Neural cell (in vitro differentiated cells): ENCODE measurements around the gene TCIRG1. TPM values are rescaled to one million over a fixed set of nuclear protein-coding genes. Genes with fewer than 3 reads are reported as not detected.

Experiments used
- H2AFZ ChIP-seq: fragments of 200-600, 300-800 bp; sonication (generic), shearing (Covaris generic); 2 replicates; pipeline ENCODE4 v1.6.0; 2014; ENCODE audit warnings: low read depth, mild to moderate bottlenecking, antibody characterized with exemption, low read length, moderate library complexity
- H3F3A ChIP-seq: fragments of 200-600 bp; shearing (Covaris generic); 2 replicates; pipeline ENCODE4 v1.6.1; 2016; ENCODE audit warnings: mild to moderate bottlenecking, moderate library complexity, mixed read lengths, antibody characterized with exemption, low read length; ENCODE audit not compliant: insufficient read depth, poor library complexity, severe bottlenecking
- H3K27ac ChIP-seq: fragments of 200-600, 300-800 bp; sonication (generic), shearing (Covaris generic); 2 replicates; pipeline ENCODE4 v1.5.1; 2014; ENCODE audit warnings: mild to moderate bottlenecking, low read length, moderate library complexity
- H3K27me3 ChIP-seq: fragments of 300-800, 200-600 bp; sonication (generic), shearing (Covaris generic); 2 replicates; pipeline ENCODE4 v1.6.0; 2014; ENCODE audit warnings: mild to moderate bottlenecking, low read depth, low read length, moderate library complexity; ENCODE audit not compliant: insufficient read depth
- H3K36me3 ChIP-seq: fragments of 300-800, 200-600 bp; sonication (generic), shearing (Covaris generic); 2 replicates; pipeline ENCODE4 v1.5.1; 2014; ENCODE audit warnings: mild to moderate bottlenecking, antibody characterized with exemption, low read length, moderate library complexity; ENCODE audit not compliant: insufficient read depth
- H3K4me2 ChIP-seq: fragments of 300-800, 200-600 bp; sonication (generic), shearing (Covaris generic); 2 replicates; pipeline ENCODE4 v1.6.0; 2014; ENCODE audit warnings: mild to moderate bottlenecking, low read length
- H3K4me3 ChIP-seq: fragments of 300-800, 200-600 bp; sonication (generic), shearing (Covaris generic); 2 replicates; pipeline ENCODE4 v1.5.1; 2014; ENCODE audit warnings: mild to moderate bottlenecking, low read length, moderate library complexity
- H3K79me2 ChIP-seq: fragments of 200-600 bp; shearing (Covaris generic); replicated peaks from 2 replicates; pipeline ENCODE4 v1.6.0; 2014; ENCODE audit warnings: mild to moderate bottlenecking, low read length, moderate library complexity; ENCODE audit not compliant: insufficient read depth
- H3K9ac ChIP-seq: fragments of 300-800, 200-600 bp; sonication (generic), shearing (Covaris generic); 2 replicates; pipeline ENCODE4 v1.6.1; 2016; ENCODE audit warnings: mild to moderate bottlenecking, low read length, mixed read lengths
- H3K9me2 ChIP-seq: fragments of 200-600 bp; shearing (Covaris generic); 2 replicates; pipeline ENCODE4 v1.6.1; 2016; ENCODE audit warnings: mild to moderate bottlenecking, low read length, mixed read lengths; ENCODE audit not compliant: insufficient read depth
- H3K9me3 ChIP-seq: fragments of 200-600, 300-800 bp; sonication (generic), shearing (Covaris generic); 2 replicates; pipeline ENCODE4 v1.6.1; 2016; ENCODE audit warnings: mild to moderate bottlenecking, mixed run types, low read length, moderate library complexity, mixed read lengths
- H4K20me1 ChIP-seq: fragments of 200-600 bp; shearing (Covaris generic); 2 replicates; pipeline ENCODE4 v1.6.1; 2016; ENCODE audit warnings: mild to moderate bottlenecking, mixed run types; ENCODE audit not compliant: insufficient read depth
- CTCF ChIP-seq: fragments of 450-650 bp; IDR thresholded peaks from 2 replicates; pipeline ENCODE4 v1.5.1; 2014; ENCODE audit warnings: antibody characterized with exemption, mild to moderate bottlenecking, moderate library complexity; ENCODE audit not compliant: poor library complexity, severe bottlenecking
- EP300 ChIP-seq: fragments of 450-650 bp; conservative IDR thresholded peaks from 2 replicates; pipeline ENCODE4 v1.6.1; 2014; ENCODE audit warnings: antibody characterized with exemption, mild to moderate bottlenecking, moderate library complexity; ENCODE audit not compliant: poor library complexity, severe bottlenecking
- EZH2 ChIP-seq: fragments of 200-600, 300-800 bp; shearing (Covaris generic), sonication (generic); IDR thresholded peaks from 2 replicates; pipeline ENCODE4 v1.6.1; 2014; ENCODE audit warnings: antibody characterized with exemption, low read length, borderline replicate concordance, mild to moderate bottlenecking; ENCODE audit not compliant: insufficient read depth, poor library complexity, severe bottlenecking
- MXI1 ChIP-seq: fragments of 450-650 bp; conservative IDR thresholded peaks from 2 replicates; pipeline ENCODE4 v1.6.1; 2014; ENCODE audit warnings: antibody characterized with exemption, mild to moderate bottlenecking; ENCODE audit not compliant: poor library complexity, severe bottlenecking
- POLR2AphosphoS5 ChIP-seq: IDR thresholded peaks from 2 replicates; pipeline ENCODE4 v1.6.1; 2012
- RAD21 ChIP-seq: fragments of 450-650 bp; conservative IDR thresholded peaks from 2 replicates; pipeline ENCODE4 v1.6.1; 2014; ENCODE audit warnings: antibody characterized with exemption, mild to moderate bottlenecking, moderate library complexity
- REST ChIP-seq: IDR thresholded peaks from 2 replicates; pipeline ENCODE4 v1.6.1; 2012; ENCODE audit warnings: borderline replicate concordance
- SMC3 ChIP-seq: fragments of 450-650 bp; conservative IDR thresholded peaks from 2 replicates; pipeline ENCODE4 v1.6.1; 2014; ENCODE audit warnings: antibody characterized with exemption, mild to moderate bottlenecking, moderate library complexity; ENCODE audit not compliant: poor library complexity
- TAF1 ChIP-seq: IDR thresholded peaks from 2 replicates; pipeline ENCODE4 v1.6.1; 2012; ENCODE audit warnings: low read depth
- polyA plus RNA-seq: library from polyadenylated mRNA; depleted of rRNA; stranded (reverse); fragments of >200 nt; gene quantifications from 2 replicates; pipeline ENCODE4 v1.2.3, GENCODE V29; 2014

TCIRG1 gene
- polyA plus RNA-seq, 1 donor from 2014 or later: 1.8 TPM

GRCh38 chr11:68074584-68075352 lies 35.9 kb downstream of the TCIRG1 start:
- no peak overlapping the region for H3K4me3 ChIP-seq
- H3K9me3 ChIP-seq: no peaks in the 10 kb centered on the region
- H3K36me3 ChIP-seq: no peaks in the 10 kb centered on the region
- H3K27me3 ChIP-seq: no peaks in the 10 kb centered on the region
- H3K9me2 ChIP-seq: no peaks in the 10 kb centered on the region
- no peak overlapping the region for H3K9ac ChIP-seq
- H3K4me2 ChIP-seq: no peak overlapping the region
- H3F3A ChIP-seq: no peaks in the 10 kb centered on the region
- no peaks in the 10 kb centered on the region for H4K20me1 ChIP-seq
- H3K27ac ChIP-seq: no peak overlapping the region
- H3K79me2 ChIP-seq: no peaks in the 10 kb centered on the region
- no peak overlapping the region for H2AFZ ChIP-seq
- TF ChIP-seq RAD21: no peak
- no peak for TF ChIP-seq CTCF
- TF ChIP-seq POLR2AphosphoS5: no peak
- TF ChIP-seq REST: no peak
- no peak for TF ChIP-seq MXI1
- TF ChIP-seq SMC3: no peak
- TF ChIP-seq EZH2: no peak
- no peak for TF ChIP-seq TAF1
- TF ChIP-seq EP300: no peak

- Histone ChIP-seq H3K36me3 (no peaks in the 10 kb centered on the region), H3K9me2 (no peaks in the 10 kb centered on the region), H3K9ac (no peak overlapping the region), H3K9me3 (no peaks in the 10 kb centered on the region), H3K4me3 (no peak overlapping the region), H2AFZ (no peak overlapping the region), H4K20me1 (no peaks in the 10 kb centered on the region), H3K27me3 (no peaks in the 10 kb centered on the region), H3F3A (no peaks in the 10 kb centered on the region), H3K27ac (no peak overlapping the region), H3K79me2 (no peaks in the 10 kb centered on the region), H3K4me2 (no peak overlapping the region)
- TF ChIP-seq SMC3 (no peak), POLR2AphosphoS5 (no peak), RAD21 (no peak), REST (no peak), MXI1 (no peak), EZH2 (no peak), CTCF (no peak), TAF1 (no peak), EP300 (no peak)
Measured at GRCh38 chr11:68076371-68077042, 37.7 kb downstream of the TCIRG1 start.
